ENCODE results near the gene MYLK.

MYLK gene

DNA sequence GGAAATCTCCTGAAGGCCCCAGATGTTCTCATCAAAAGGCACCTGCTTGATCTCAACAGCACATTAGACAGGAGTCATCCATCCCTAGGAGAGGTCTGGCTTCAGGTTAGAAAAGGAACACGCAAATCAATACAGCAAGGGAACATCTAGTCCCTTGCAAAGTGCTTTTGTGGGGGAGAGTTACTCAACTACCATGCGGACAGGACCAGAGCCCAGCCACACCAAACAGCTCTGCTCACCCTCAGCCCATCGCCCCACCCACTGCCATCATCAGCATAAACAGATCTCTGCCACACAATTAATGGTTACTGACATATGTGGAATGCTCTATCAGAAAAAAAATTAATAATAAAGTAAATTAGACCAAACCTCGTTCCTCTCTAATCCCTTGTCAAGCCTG, 85.6 kb downstream of the MYLK start:
- Histone ChIP-seq H3K9me3 (ENCODE audit: low read length) (no peaks in the 10 kb centered on the region), H3K27ac (ENCODE audit: low read depth, low read length, poor library complexity, severe bottlenecking) (no peak overlapping the region), H4K20me1 (ENCODE audit: insufficient read depth, low read length) (no peaks in the 10 kb centered on the region), H3K4me2 (ENCODE audit: low read length) (no peak overlapping the region), H3K4me1 (ENCODE audit: insufficient read depth, low read length, severe bottlenecking) (no peaks in the 10 kb centered on the region), H3K9ac (ENCODE audit: low read length) (no peak overlapping the region), H3F3A (ENCODE audit: insufficient read depth, low read length) (no peaks in the 10 kb centered on the region), H3K27me3 (ENCODE audit: insufficient read depth, low read length) (no peaks in the 10 kb centered on the region), H3K9me2 (ENCODE audit: low read depth, low read length) (no peaks in the 10 kb centered on the region), H3K4me3 (ENCODE audit: low read depth, low read length, poor library complexity, severe bottlenecking) (no peak overlapping the region), H2AFZ (ENCODE audit: low read length) (no peak overlapping the region), H3K36me3 (ENCODE audit: insufficient read depth, low read length) (no peaks in the 10 kb centered on the region), H3K79me2 (ENCODE audit: insufficient read depth, low read length) (no peaks in the 10 kb centered on the region)
- TF ChIP-seq, protein P1, sequence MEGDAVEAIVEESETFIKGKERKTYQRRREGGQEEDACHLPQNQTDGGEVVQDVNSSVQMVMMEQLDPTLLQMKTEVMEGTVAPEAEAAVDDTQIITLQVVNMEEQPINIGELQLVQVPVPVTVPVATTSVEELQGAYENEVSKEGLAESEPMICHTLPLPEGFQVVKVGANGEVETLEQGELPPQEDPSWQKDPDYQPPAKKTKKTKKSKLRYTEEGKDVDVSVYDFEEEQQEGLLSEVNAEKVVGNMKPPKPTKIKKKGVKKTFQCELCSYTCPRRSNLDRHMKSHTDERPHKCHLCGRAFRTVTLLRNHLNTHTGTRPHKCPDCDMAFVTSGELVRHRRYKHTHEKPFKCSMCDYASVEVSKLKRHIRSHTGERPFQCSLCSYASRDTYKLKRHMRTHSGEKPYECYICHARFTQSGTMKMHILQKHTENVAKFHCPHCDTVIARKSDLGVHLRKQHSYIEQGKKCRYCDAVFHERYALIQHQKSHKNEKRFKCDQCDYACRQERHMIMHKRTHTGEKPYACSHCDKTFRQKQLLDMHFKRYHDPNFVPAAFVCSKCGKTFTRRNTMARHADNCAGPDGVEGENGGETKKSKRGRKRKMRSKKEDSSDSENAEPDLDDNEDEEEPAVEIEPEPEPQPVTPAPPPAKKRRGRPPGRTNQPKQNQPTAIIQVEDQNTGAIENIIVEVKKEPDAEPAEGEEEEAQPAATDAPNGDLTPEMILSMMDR (IDR thresholded peaks at IDR 0.05; ENCODE audit: low read length): no peak
- no peak for TF ChIP-seq EZH2 (IDR thresholded peaks at IDR 0.05; ENCODE audit: borderline replicate concordance, low read length)

GRCh38 chr3:123795471-123796251, 88.5 kb downstream of the MYLK start:
- Histone ChIP-seq H2AFZ (ENCODE audit: low read length) (no peak overlapping the region), H3K4me1 (ENCODE audit: insufficient read depth, low read length, severe bottlenecking) (no peaks in the 10 kb centered on the region), H3K36me3 (ENCODE audit: insufficient read depth, low read length) (no peaks in the 10 kb centered on the region), H3K27ac (ENCODE audit: low read depth, low read length, poor library complexity, severe bottlenecking) (no peak overlapping the region), H3K27me3 (ENCODE audit: insufficient read depth, low read length) (no peaks in the 10 kb centered on the region), H3K9me3 (ENCODE audit: low read length) (no peaks in the 10 kb centered on the region), H3K9ac (ENCODE audit: low read length) (no peak overlapping the region), H3F3A (ENCODE audit: insufficient read depth, low read length) (no peaks in the 10 kb centered on the region), H3K4me2 (ENCODE audit: low read length) (no peak overlapping the region), H3K4me3 (ENCODE audit: low read depth, low read length, poor library complexity, severe bottlenecking) (no peak overlapping the region), H4K20me1 (ENCODE audit: insufficient read depth, low read length) (no peaks in the 10 kb centered on the region), H3K9me2 (ENCODE audit: low read depth, low read length) (no peaks in the 10 kb centered on the region), H3K79me2 (ENCODE audit: insufficient read depth, low read length) (no peaks in the 10 kb centered on the region)
- TF ChIP-seq, protein P1 (IDR thresholded peaks at IDR 0.05; ENCODE audit: low read length): no peak
- no peak for TF ChIP-seq EZH2 (IDR thresholded peaks at IDR 0.05; ENCODE audit: borderline replicate concordance, low read length)

DNA sequence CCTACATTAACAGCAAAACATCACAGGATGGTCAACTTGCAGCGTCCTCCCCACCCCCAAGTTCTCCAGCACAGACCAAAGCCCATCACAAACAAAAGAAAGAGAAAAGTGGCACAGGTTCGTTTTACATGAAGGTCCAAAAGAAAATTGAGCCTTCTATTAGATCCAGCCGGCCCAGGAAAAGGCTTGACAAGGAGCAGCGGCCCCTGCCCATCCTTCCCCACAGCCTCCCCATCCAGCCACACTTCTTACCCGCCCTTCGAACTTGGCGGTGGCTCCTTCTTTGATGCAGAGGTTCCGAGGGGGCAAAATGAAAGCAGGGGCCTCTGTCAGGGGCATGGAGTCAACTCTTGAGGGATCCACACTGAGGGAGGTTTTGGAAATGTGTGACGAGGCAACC, 90.7 kb downstream of the MYLK start:
- H3K36me3 ChIP-seq (ENCODE audit: insufficient read depth, low read length): no peaks in the 10 kb centered on the region
- no peaks in the 10 kb centered on the region for H3K79me2 ChIP-seq (ENCODE audit: insufficient read depth, low read length)
- H3K27ac ChIP-seq (ENCODE audit: low read depth, low read length, poor library complexity, severe bottlenecking): no peak overlapping the region
- TF ChIP-seq, protein P1 (IDR thresholded peaks at IDR 0.05; ENCODE audit: low read length): no peak
- TF ChIP-seq EZH2 (IDR thresholded peaks at IDR 0.05; ENCODE audit: borderline replicate concordance, low read length): no peak
- no peaks in the 10 kb centered on the region for H3K4me1 ChIP-seq (ENCODE audit: insufficient read depth, low read length, severe bottlenecking)
- H3K9me2 ChIP-seq (ENCODE audit: low read depth, low read length): no peaks in the 10 kb centered on the region
- H3F3A ChIP-seq (ENCODE audit: insufficient read depth, low read length): no peaks in the 10 kb centered on the region
- H3K9ac ChIP-seq (ENCODE audit: low read length): no peak overlapping the region
- no peaks in the 10 kb centered on the region for H4K20me1 ChIP-seq (ENCODE audit: insufficient read depth, low read length)
- H3K9me3 ChIP-seq (ENCODE audit: low read length): no peaks in the 10 kb centered on the region
- H2AFZ ChIP-seq (ENCODE audit: low read length): no peak overlapping the region
- H3K4me3 ChIP-seq (ENCODE audit: low read depth, low read length, poor library complexity, severe bottlenecking): no peak overlapping the region
- no peaks in the 10 kb centered on the region for H3K27me3 ChIP-seq (ENCODE audit: insufficient read depth, low read length)
- no peak overlapping the region for H3K4me2 ChIP-seq (ENCODE audit: low read length)

Data from OCI-LY1 (cell line).